NB4 (cell line): ENCODE results near the gene FOCAD.

Experiments
- CTCF ChIP-seq: IDR thresholded peaks from one replicate; pipeline ENCODE4 v1.5.1; 2012; ENCODE audit warnings: low read depth, low read length
- MAX ChIP-seq: IDR thresholded peaks from 2 replicates; pipeline ENCODE4 v1.6.1; 2011; ENCODE audit warnings: low read depth, low read length
- POLR2A ChIP-seq: IDR thresholded peaks from 2 replicates; pipeline ENCODE4 v1.6.1; 2011; ENCODE audit warnings: mild to moderate bottlenecking; ENCODE audit not compliant: insufficient read length; ENCODE audit errors: extremely low read depth

- TF ChIP-seq CTCF (no peak), POLR2A (no peak), MAX (no peak)
These were observed 344.4 kb downstream of the FOCAD start for GRCh38 chr9:21028466-21028865.
